Uterus (tissue), 2 donors: ENCODE results near the gene CPNE1.

Experiments
- POLR2A ChIP-seq, 2 donors: fragments of 450-650 bp; IDR thresholded peaks; one replicate each; pipeline ENCODE4 v1.6.1; 2016; ENCODE audit warnings: antibody characterized with exemption in 2 of 2, mild to moderate bottlenecking in 1 of 2, moderate library complexity in 1 of 2
- TF ChIP-seq, protein P1 (sequence below), 4 experiments: fragments of 200-600 bp in 2 of 4; fragments of 450-650 bp in 2 of 4; sonication (generic) in 2 of 4; IDR thresholded peaks; one replicate each; pipeline ENCODE4 v1.5.1; 2016 to 2019; ENCODE audit warnings: antibody characterized with exemption in 4 of 4, mild to moderate bottlenecking in 2 of 4, moderate library complexity in 1 of 4

DNA sequence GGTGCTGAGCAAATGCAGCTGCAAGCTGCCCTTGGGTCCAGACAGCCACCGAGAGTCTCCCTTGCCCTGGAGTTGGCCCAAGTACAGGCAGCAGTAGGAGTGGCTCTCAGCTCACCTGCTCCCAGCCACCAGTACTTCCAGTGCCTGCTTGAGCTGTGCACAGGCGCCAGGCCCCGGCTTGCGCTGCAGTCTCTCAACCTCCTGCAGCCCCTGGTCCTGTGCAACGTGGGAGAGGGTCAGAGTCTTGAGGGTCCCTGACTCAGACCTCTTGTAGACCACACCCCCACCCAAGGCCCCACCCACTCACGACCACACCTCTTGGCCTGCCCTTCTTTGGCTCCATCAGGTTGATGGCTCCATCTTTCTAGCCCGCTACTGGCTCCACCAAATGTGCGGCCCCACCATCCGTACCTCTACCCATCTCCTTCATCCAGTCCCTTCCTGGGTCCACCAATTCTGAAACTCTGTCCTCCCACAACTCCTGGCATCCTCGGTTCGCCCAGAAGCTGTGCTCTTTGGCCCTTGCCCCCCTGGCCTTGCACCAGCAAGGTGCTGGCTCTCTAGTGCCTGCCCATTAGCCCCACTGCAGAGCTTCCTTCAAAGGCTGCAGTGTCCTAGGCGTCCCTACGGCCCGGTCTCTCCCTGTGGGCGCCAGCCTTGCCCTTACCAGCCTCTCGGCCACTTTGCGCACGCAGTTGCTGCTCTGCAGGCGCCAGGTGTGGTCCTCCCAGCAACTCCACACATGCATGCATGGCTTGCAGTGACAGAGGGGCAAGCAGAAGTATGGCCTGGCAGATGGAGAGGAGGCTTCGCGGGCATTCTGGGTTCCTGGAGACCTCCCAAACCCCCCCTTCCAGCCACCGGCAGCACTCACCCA is 65.6 kb downstream of the CPNE1 start:
- TF ChIP-seq, protein P1, sequence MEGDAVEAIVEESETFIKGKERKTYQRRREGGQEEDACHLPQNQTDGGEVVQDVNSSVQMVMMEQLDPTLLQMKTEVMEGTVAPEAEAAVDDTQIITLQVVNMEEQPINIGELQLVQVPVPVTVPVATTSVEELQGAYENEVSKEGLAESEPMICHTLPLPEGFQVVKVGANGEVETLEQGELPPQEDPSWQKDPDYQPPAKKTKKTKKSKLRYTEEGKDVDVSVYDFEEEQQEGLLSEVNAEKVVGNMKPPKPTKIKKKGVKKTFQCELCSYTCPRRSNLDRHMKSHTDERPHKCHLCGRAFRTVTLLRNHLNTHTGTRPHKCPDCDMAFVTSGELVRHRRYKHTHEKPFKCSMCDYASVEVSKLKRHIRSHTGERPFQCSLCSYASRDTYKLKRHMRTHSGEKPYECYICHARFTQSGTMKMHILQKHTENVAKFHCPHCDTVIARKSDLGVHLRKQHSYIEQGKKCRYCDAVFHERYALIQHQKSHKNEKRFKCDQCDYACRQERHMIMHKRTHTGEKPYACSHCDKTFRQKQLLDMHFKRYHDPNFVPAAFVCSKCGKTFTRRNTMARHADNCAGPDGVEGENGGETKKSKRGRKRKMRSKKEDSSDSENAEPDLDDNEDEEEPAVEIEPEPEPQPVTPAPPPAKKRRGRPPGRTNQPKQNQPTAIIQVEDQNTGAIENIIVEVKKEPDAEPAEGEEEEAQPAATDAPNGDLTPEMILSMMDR (IDR thresholded peaks at IDR 0.05): no peak
- TF ChIP-seq POLR2A (IDR thresholded peaks at IDR 0.05): no peak
